ENCODE data around the gene SPOP.

SPOP gene

GRCh38 chr17:49647256-49647585 is 30.7 kb downstream of the SPOP start:
- TF ChIP-seq FOXP2 (optimal IDR thresholded peaks at IDR 0.05; ENCODE audit: borderline replicate concordance, extremely low read depth, extremely low read length, insufficient read depth) (no peak), POLR2AphosphoS5 (IDR thresholded peaks at IDR 0.05; ENCODE audit: low read depth, low read length) (no peak), SIN3A (IDR thresholded peaks at IDR 0.05; ENCODE audit: borderline replicate concordance, insufficient read depth, low read length) (no peak), TAF1 (IDR thresholded peaks at IDR 0.05; ENCODE audit: borderline replicate concordance, insufficient read depth, low read length) (no peak)
- TF ChIP-seq, protein P1, sequence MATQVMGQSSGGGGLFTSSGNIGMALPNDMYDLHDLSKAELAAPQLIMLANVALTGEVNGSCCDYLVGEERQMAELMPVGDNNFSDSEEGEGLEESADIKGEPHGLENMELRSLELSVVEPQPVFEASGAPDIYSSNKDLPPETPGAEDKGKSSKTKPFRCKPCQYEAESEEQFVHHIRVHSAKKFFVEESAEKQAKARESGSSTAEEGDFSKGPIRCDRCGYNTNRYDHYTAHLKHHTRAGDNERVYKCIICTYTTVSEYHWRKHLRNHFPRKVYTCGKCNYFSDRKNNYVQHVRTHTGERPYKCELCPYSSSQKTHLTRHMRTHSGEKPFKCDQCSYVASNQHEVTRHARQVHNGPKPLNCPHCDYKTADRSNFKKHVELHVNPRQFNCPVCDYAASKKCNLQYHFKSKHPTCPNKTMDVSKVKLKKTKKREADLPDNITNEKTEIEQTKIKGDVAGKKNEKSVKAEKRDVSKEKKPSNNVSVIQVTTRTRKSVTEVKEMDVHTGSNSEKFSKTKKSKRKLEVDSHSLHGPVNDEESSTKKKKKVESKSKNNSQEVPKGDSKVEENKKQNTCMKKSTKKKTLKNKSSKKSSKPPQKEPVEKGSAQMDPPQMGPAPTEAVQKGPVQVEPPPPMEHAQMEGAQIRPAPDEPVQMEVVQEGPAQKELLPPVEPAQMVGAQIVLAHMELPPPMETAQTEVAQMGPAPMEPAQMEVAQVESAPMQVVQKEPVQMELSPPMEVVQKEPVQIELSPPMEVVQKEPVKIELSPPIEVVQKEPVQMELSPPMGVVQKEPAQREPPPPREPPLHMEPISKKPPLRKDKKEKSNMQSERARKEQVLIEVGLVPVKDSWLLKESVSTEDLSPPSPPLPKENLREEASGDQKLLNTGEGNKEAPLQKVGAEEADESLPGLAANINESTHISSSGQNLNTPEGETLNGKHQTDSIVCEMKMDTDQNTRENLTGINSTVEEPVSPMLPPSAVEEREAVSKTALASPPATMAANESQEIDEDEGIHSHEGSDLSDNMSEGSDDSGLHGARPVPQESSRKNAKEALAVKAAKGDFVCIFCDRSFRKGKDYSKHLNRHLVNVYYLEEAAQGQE (IDR thresholded peaks at IDR 0.05; ENCODE audit: insufficient read depth in 1 of 2, low read depth in 2 of 2, low read length in 2 of 2): no peak

- no peak for TF ChIP-seq SIN3A (IDR thresholded peaks at IDR 0.05; ENCODE audit: borderline replicate concordance, insufficient read depth, low read length)
- TF ChIP-seq TAF1 (IDR thresholded peaks at IDR 0.05; ENCODE audit: borderline replicate concordance, insufficient read depth, low read length): no peak
- no peak for TF ChIP-seq POLR2AphosphoS5 (IDR thresholded peaks at IDR 0.05; ENCODE audit: low read depth, low read length)
- TF ChIP-seq FOXP2 (optimal IDR thresholded peaks at IDR 0.05; ENCODE audit: borderline replicate concordance, extremely low read depth, extremely low read length, insufficient read depth): no peak
- TF ChIP-seq, protein P1 (IDR thresholded peaks at IDR 0.05; ENCODE audit: insufficient read depth in 1 of 2, low read depth in 2 of 2, low read length in 2 of 2): no peak
Observed at GRCh38 chr17:49646391-49647255, 31.3 kb downstream of the SPOP start.

GRCh38 chr17:49645654-49646053 is 32.2 kb downstream of the SPOP start:
- TF ChIP-seq SIN3A (IDR thresholded peaks at IDR 0.05; ENCODE audit: borderline replicate concordance, insufficient read depth, low read length) (no peak), FOXP2 (optimal IDR thresholded peaks at IDR 0.05; ENCODE audit: borderline replicate concordance, extremely low read depth, extremely low read length, insufficient read depth) (no peak), POLR2AphosphoS5 (IDR thresholded peaks at IDR 0.05; ENCODE audit: low read depth, low read length) (no peak), TAF1 (IDR thresholded peaks at IDR 0.05; ENCODE audit: borderline replicate concordance, insufficient read depth, low read length) (no peak)
- TF ChIP-seq, protein P1 (IDR thresholded peaks at IDR 0.05; ENCODE audit: insufficient read depth in 1 of 2, low read depth in 2 of 2, low read length in 2 of 2): no peak

DNA sequence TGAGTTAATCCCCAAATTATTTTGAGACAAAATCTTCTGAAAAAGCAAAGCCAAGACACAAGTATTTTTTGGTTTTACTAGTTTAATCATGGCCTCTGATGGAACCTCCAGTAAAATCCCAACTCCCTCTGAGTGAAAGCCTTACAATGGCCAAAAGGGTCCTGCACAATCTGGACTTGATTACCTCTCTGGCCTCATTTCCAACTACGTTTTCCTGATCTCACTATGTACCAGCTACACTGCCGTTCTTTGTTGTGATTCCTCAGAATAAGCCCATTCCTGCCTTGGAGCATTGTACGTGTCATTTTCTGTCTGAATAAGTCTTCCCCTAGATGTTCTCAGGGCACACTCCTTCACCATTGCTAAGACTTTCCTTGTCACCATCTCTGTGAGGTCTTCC is 37.3 kb downstream of the SPOP start:
- TF ChIP-seq POLR2AphosphoS5 (IDR thresholded peaks at IDR 0.05; ENCODE audit: low read depth, low read length): no peak
- no peak for TF ChIP-seq FOXP2 (optimal IDR thresholded peaks at IDR 0.05; ENCODE audit: borderline replicate concordance, extremely low read depth, extremely low read length, insufficient read depth)
- no peak for TF ChIP-seq SIN3A (IDR thresholded peaks at IDR 0.05; ENCODE audit: borderline replicate concordance, insufficient read depth, low read length)
- TF ChIP-seq, protein P1 (IDR thresholded peaks at IDR 0.05; ENCODE audit: insufficient read depth in 1 of 2, low read depth in 2 of 2, low read length in 2 of 2): no peak
- TF ChIP-seq TAF1 (IDR thresholded peaks at IDR 0.05; ENCODE audit: borderline replicate concordance, insufficient read depth, low read length): no peak
